Activated CD8-positive, alpha-beta memory T cell treated with anti-CD3 and anti-CD28 coated beads, Interleukin-2, amount 50 U/mL, for 4 hours (primary cell): ENCODE results near the gene CUL9.
"Not testable (repeated sequence)": the region's sequence is repeated elsewhere in the genome, so short reads cannot be mapped to it uniquely, and the experiment has no call there.

Experiments
- DNase-seq: peaks from one replicate; pipeline ENCODE4 v3.0.0-alpha.2; 2020

The CUL9 gene

GRCh38 chr6:43181942-43182860 is at the start of gene CUL9:
Gene CUL9, plus strand, starts transcription at chr6:43182196. Its CDS starts 2,115 bp downstream, at chr6:43184311.
- peak; percentile 81 for DNase-seq

GRCh38 chr6:43138267-43138666 is 43.7 kb upstream of the CUL9 start:
- DNase-seq: no peak

GRCh38 chr6:43139973-43140372 is 42.0 kb upstream of the CUL9 start:
- not testable (repeated sequence) for DNase-seq

- DNase-seq: no peak
Observed at GRCh38 chr6:43141644-43142043, 40.4 kb upstream of the CUL9 start.

GRCh38 chr6:43142101-43142500 is 39.9 kb upstream of the CUL9 start:
- no peak for DNase-seq

GRCh38 chr6:43143235-43144128 is 38.5 kb upstream of the CUL9 start:
- DNase-seq: peak; percentile 74

GRCh38 chr6:43144879-43145278 is 37.1 kb upstream of the CUL9 start:
- DNase-seq: no peak

GRCh38 chr6:43146261-43146660 is 35.7 kb upstream of the CUL9 start:
- no peak for DNase-seq

GRCh38 chr6:43146709-43147688 is 35.0 kb upstream of the CUL9 start:
- no peak for DNase-seq

- DNase-seq: no peak
Observed at GRCh38 chr6:43147691-43148477, 34.1 kb upstream of the CUL9 start.

GRCh38 chr6:43149265-43149664 is 32.7 kb upstream of the CUL9 start:
- DNase-seq: no peak

GRCh38 chr6:43150051-43150751 is 31.8 kb upstream of the CUL9 start:
- no peak for DNase-seq

GRCh38 chr6:43159599-43159998 is 22.4 kb upstream of the CUL9 start:
- no peak for DNase-seq

- DNase-seq: no peak
Observed at GRCh38 chr6:43163899-43164298, 18.1 kb upstream of the CUL9 start.

GRCh38 chr6:43170417-43170930 is 11.5 kb upstream of the CUL9 start:
- no peak for DNase-seq

- peak; percentile 99 for DNase-seq
Observed at GRCh38 chr6:43170931-43171706, 10.9 kb upstream of the CUL9 start, which contains the start of gene SRF. Gene SRF, plus strand, starts transcription at chr6:43171269. Its CDS starts 388 bp downstream, at chr6:43171657.

- peak; percentile 46 for DNase-seq
Observed at GRCh38 chr6:43171707-43172103, 10.3 kb upstream of the CUL9 start.

GRCh38 chr6:43172104-43173007 is 9.6 kb upstream of the CUL9 start:
- peak; percentile 54 for DNase-seq
